ENCODE results near the gene ABCC11.

The ABCC11 gene

GRCh38 chr16:48139517-48139916 lies 107.8 kb downstream of the ABCC11 start:
- DNase-seq (ENCODE audit: extremely low read depth, low read depth), result no peak
- no peak for TF ChIP-seq CTCF (IDR thresholded peaks at IDR 0.05; ENCODE audit: low read depth, low read length)

GRCh38 chr16:48138543-48138942 lies 108.8 kb downstream of the ABCC11 start:
- TF ChIP-seq CTCF (IDR thresholded peaks at IDR 0.05; ENCODE audit: low read depth, low read length), result no peak
- no peak for DNase-seq (ENCODE audit: extremely low read depth, low read depth)

GRCh38 chr16:48137822-48138221 lies 109.5 kb downstream of the ABCC11 start:
- TF ChIP-seq CTCF (IDR thresholded peaks at IDR 0.05; ENCODE audit: low read depth, low read length), result no peak

GRCh38 chr16:48136547-48137360 lies 110.6 kb downstream of the ABCC11 start:
- no peak for DNase-seq (ENCODE audit: extremely low read depth, low read depth)
- TF ChIP-seq CTCF (IDR thresholded peaks at IDR 0.05; ENCODE audit: low read depth, low read length), result no peak

More at GRCh38 chr16:48137822-48138221, 109.5 kb downstream of the ABCC11 start:
- no peak for DNase-seq (ENCODE audit: extremely low read depth, low read depth)

- DNase-seq (ENCODE audit: extremely low read depth, low read depth), result no peak
These were observed 113.7 kb downstream of the ABCC11 start for GRCh38 chr16:48133455-48134211.

GRCh38 chr16:48132696-48133095 lies 114.6 kb downstream of the ABCC11 start:
- no peak for DNase-seq (ENCODE audit: extremely low read depth, low read depth)
- no peak for TF ChIP-seq CTCF (IDR thresholded peaks at IDR 0.05; ENCODE audit: low read depth, low read length)

More at GRCh38 chr16:48133455-48134211, 113.7 kb downstream of the ABCC11 start:
- TF ChIP-seq CTCF (IDR thresholded peaks at IDR 0.05; ENCODE audit: low read depth, low read length), result no peak

Data from AG09319 (cell line).